Adrenal gland (tissue), 12 donors: ENCODE data around the gene COX4I1. TPM values are rescaled to one million over a fixed set of nuclear protein-coding genes. Genes with fewer than 3 reads are reported as not detected.

Experiments used
- DNase-seq, 7 donors: peaks; one replicate each; pipeline ENCODE4 v3.0.0-alpha.2; 2019 to 2020
- H3K27ac ChIP-seq, 5 donors: fragments of 200-600 bp; sonication (generic) in 4 of 5; 1 replicate in 3 of 5; 2 replicates in 2 of 5; pipeline versions ENCODE4 v1.5.1 to v1.8.0; 2016 to 2020; ENCODE audit warnings: mild to moderate bottlenecking in 1 of 5
- H3K27me3 ChIP-seq: fragments of 200-600 bp; 2 replicates; pipeline ENCODE4 v1.8.0; 2021
- H3K36me3 ChIP-seq, 2 donors: fragments of 200-600 bp; replicated peaks in 1 of 2; 1 replicate in 1 of 2; 2 replicates in 1 of 2; pipeline versions ENCODE4 v1.5.1 to v1.8.0; 2018 to 2022
- H3K4me1 ChIP-seq, 2 donors: fragments of 200-600 bp; replicated peaks in 1 of 2; 1 replicate in 1 of 2; 2 replicates in 1 of 2; pipeline versions ENCODE4 v1.5.1 to v1.8.0; 2018 to 2021
- H3K4me3 ChIP-seq, 4 donors: fragments of 200-600 bp; sonication (generic) in 3 of 4; one replicate each; pipeline ENCODE4 v1.5.1; 2016 to 2018
- H3K9me3 ChIP-seq, 3 donors: fragments of 200-600 bp; sonication (generic) in 1 of 3; replicated peaks in 1 of 3; 1 replicate in 2 of 3; 2 replicates in 1 of 3; pipeline versions ENCODE4 v1.5.1 to v1.8.0; 2016 to 2021
- CTCF ChIP-seq, 6 experiments: fragments of 450-650 bp in 4 of 6; fragments of 200-600 bp in 2 of 6; sonication (generic) in 1 of 6; IDR thresholded peaks; 1 replicate in 5 of 6; 2 replicates in 1 of 6; pipeline versions ENCODE4 v1.5.1 to v1.8.0; 2016 to 2021; ENCODE audit warnings: antibody characterized with exemption in 6 of 6, mild to moderate bottlenecking in 2 of 6, moderate library complexity in 1 of 6
- POLR2A ChIP-seq, 2 donors: fragments of 450-650 bp; IDR thresholded peaks; one replicate each; pipeline ENCODE4 v1.6.1; 2017; ENCODE audit warnings: antibody characterized with exemption in 2 of 2, mild to moderate bottlenecking in 2 of 2, moderate library complexity in 1 of 2
- WGBS, 4 donors: extraction: QIAGEN DNeasy Blood & Tissue Kit in 2 of 4; methylation state at CpG; one replicate each; pipeline versions ENCODE4 v1.1.5 to v1.1.7; 2013 to 2017; 5-methylcytosine and 5-hydroxymethylcytosine counted together
- intact Hi-C, 2 donors: fragments of 100-400 bp; cut with DNase I; formaldehyde crosslinking; loops; one replicate each; pipeline versions ENCODE4 v1.14.1 to v1.15.0; 2022 to 2023
- polyA plus RNA-seq, 3 donors: library from polyadenylated mRNA; stranded (reverse); fragments of 200-250 nt in 2 of 3; fragments of 350-450 nt in 1 of 3; fragmentation: Illumina TruSeq in 1 of 3; extraction: RNeasy Lipid Tissue Mini Kit (QIAGEN cat#74804) in 1 of 3; gene quantifications; one replicate each; pipeline ENCODE4 v1.2.3, GENCODE V29; 2013 to 2014
- total RNA-seq, 9 donors: library from RNA; depleted of rRNA in 4 of 9; stranded (reverse); fragments of >200 nt in 4 of 9; fragments of 120-200 nt in 1 of 9; fragmentation: NEBNext Ultra II Directional in 1 of 9; extraction: Animal tissue kit (Norgen Biotek cat#: 25700) in 1 of 9; gene quantifications; one replicate each; pipeline versions ENCODE4 v1.1.0 to v1.2.4, GENCODE V29; 2013 to 2023
- donor health status: healthy with polysubstance abuse.
- donor health status: Bipolar disorder and iron deficiency.
- donor health status: DM: yes; HTN: yes; CAD: no.
- donor health status: DM: no; HTN: no; CAD: no.
- donor health status: DM: no; HTN: no; CAD: no.
- donor health status: DM: yes; HTN: yes; CAD: no.

COX4I1 gene
- total and polyA plus RNA-seq, 12 donors, result 466 to 1,628 (median 536) TPM

GRCh38 chr16:85851034-85851785 lies 51.7 kb downstream of the COX4I1 start:
- TF ChIP-seq CTCF (IDR thresholded peaks at IDR 0.05) (no peak), POLR2A (IDR thresholded peaks at IDR 0.05) (no peak)
- H3K9me3 ChIP-seq, result no peaks in the 10 kb centered on the region
- H3K27ac ChIP-seq, result no peak overlapping the region
- H3K36me3 ChIP-seq, result no peaks in the 10 kb centered on the region
- H3K4me1 ChIP-seq, result no peaks in the 10 kb centered on the region
- intact Hi-C loops, result no loop called here
- H3K4me3 ChIP-seq, result no peak overlapping the region
- DNase-seq, result peak in 1 of 7 donors; percentile 33
- WGBS, 4 donors, result 64 to 77% (median 67%) methylated on average over 15 of the region's 15 CpGs
- H3K27me3 ChIP-seq, result no peaks in the 10 kb centered on the region

- Histone ChIP-seq H3K4me1 (no peaks in the 10 kb centered on the region), H3K27me3 (no peaks in the 10 kb centered on the region), H3K9me3 (no peaks in the 10 kb centered on the region), H3K4me3 (no peak overlapping the region), H3K27ac (peak overlapping the region in 2 of 5 donors; percentile 40 to 46), H3K36me3 (no peaks in the 10 kb centered on the region)
- intact Hi-C loops, result no loop called here
- 56 to 69% (median 66%) methylated on average over 14 to 16 of the region's 16 CpGs for WGBS, 4 donors
- no peak for TF ChIP-seq POLR2A (IDR thresholded peaks at IDR 0.05)
- TF ChIP-seq CTCF (IDR thresholded peaks at IDR 0.05), result no peak
- DNase-seq, result peak in 2 of 7 donors; percentile 7 to 45
Measured at GRCh38 chr16:85853547-85854545, 54.4 kb downstream of the COX4I1 start.

GRCh38 chr16:85854935-85855334 lies 55.4 kb downstream of the COX4I1 start:
- WGBS, 4 donors, result 86 to 100% (median 97%) methylated on average over 1 of the region's 1 CpG
- no peak for TF ChIP-seq CTCF (IDR thresholded peaks at IDR 0.05)
- TF ChIP-seq POLR2A (IDR thresholded peaks at IDR 0.05), result no peak

GRCh38 chr16:85856079-85856478 lies 56.6 kb downstream of the COX4I1 start:
- TF ChIP-seq POLR2A (IDR thresholded peaks at IDR 0.05), result no peak
- no peak for TF ChIP-seq CTCF (IDR thresholded peaks at IDR 0.05)
- no peak overlapping the region for H3K27ac ChIP-seq
- DNase-seq, result peak in 2 of 7 donors; percentile 5 to 11
- H3K4me1 ChIP-seq, result no peaks in the 10 kb centered on the region
- H3K4me3 ChIP-seq, result no peak overlapping the region
- no peaks in the 10 kb centered on the region for H3K9me3 ChIP-seq
- 54 to 73% (median 55%) methylated on average over 6 of the region's 6 CpGs for WGBS, 4 donors
- intact Hi-C loops, result no loop called here
- no peaks in the 10 kb centered on the region for H3K36me3 ChIP-seq
- H3K27me3 ChIP-seq, result no peaks in the 10 kb centered on the region

More at GRCh38 chr16:85854935-85855334, 55.4 kb downstream of the COX4I1 start:
- Histone ChIP-seq H3K4me3 (no peak overlapping the region), H3K4me1 (no peaks in the 10 kb centered on the region), H3K27me3 (no peaks in the 10 kb centered on the region), H3K9me3 (no peaks in the 10 kb centered on the region), H3K27ac (no peak overlapping the region), H3K36me3 (no peaks in the 10 kb centered on the region)
- no peak for DNase-seq
- intact Hi-C loops, result no loop called here
